Ascending aorta (tissue), 2 donors: ENCODE results near the gene ACAD9. TPM values are rescaled to one million over a fixed set of nuclear protein-coding genes. Genes with fewer than 3 reads are reported as not detected.

Experiments
- DNase-seq, 2 donors: peaks; one replicate each; pipeline ENCODE4 v3.0.0-alpha.2; 2019; ENCODE audit warnings: low spot score in 2 of 2
- H3K27ac ChIP-seq, 2 donors: fragments of 200-600 bp; sonication (generic); one replicate each; pipeline ENCODE4 v1.5.1; 2016 to 2017; ENCODE audit warnings: mild to moderate bottlenecking in 1 of 2
- H3K27me3 ChIP-seq: fragments of 200-600 bp; sonication (generic); one replicate; pipeline ENCODE4 v1.5.1; 2017
- H3K36me3 ChIP-seq, 2 donors: fragments of 200-600 bp; sonication (generic); one replicate each; pipeline ENCODE4 v1.5.1; 2016
- H3K4me1 ChIP-seq, 2 donors: fragments of 200-600 bp; sonication (generic); one replicate each; pipeline ENCODE4 v1.5.1; 2016 to 2017; ENCODE audit warnings: mild to moderate bottlenecking in 1 of 2
- H3K4me3 ChIP-seq, 2 donors: fragments of 200-600 bp; sonication (generic); one replicate each; pipeline ENCODE4 v1.5.1; 2016 to 2017; ENCODE audit warnings: mild to moderate bottlenecking in 1 of 2
- H3K9me3 ChIP-seq, 2 donors: fragments of 200-600 bp; sonication (generic); one replicate each; pipeline ENCODE4 v1.5.1; 2016
- CTCF ChIP-seq, 3 experiments: fragments of 200-600 bp in 2 of 3; fragments of 450-650 bp in 1 of 3; sonication (generic) in 2 of 3; IDR thresholded peaks; one replicate each; pipeline ENCODE4 v1.5.1; 2016 to 2019; ENCODE audit warnings: antibody characterized with exemption in 3 of 3, mild to moderate bottlenecking in 1 of 3, moderate library complexity in 1 of 3
- intact Hi-C: fragments of 100-400 bp; cut with DNase I; formaldehyde crosslinking; loops from one replicate; pipeline ENCODE4 v1.15.1; 2023
- total RNA-seq: library from RNA; depleted of rRNA; stranded (reverse); fragments of >200 nt; gene quantifications from one replicate; pipeline ENCODE4 v1.1.0, GENCODE V29; 2016

ACAD9 gene
- total RNA-seq, 1 donor from 2014 or later: 23.4 TPM

GRCh38 chr3:128881576-128881975, 2.2 kb downstream of the ACAD9 start:
- H3K27me3 ChIP-seq: no peaks in the 10 kb centered on the region
- intact Hi-C loops: no loop called here
- no peak for TF ChIP-seq CTCF (IDR thresholded peaks at IDR 0.05)
- H3K4me3 ChIP-seq: no peak overlapping the region
- H3K9me3 ChIP-seq: no peaks in the 10 kb centered on the region
- peaks cover 0 to 15% of the 10 kb centered on the region in 2 donors for H3K36me3 ChIP-seq
- H3K4me1 ChIP-seq: peaks cover 17% of the 10 kb centered on the region in 2 donors
- no peak overlapping the region for H3K27ac ChIP-seq
- no peak for DNase-seq

GRCh38 chr3:128882719-128883118, 3.3 kb downstream of the ACAD9 start:
- H3K27ac ChIP-seq: no peak overlapping the region
- H3K27me3 ChIP-seq: no peaks in the 10 kb centered on the region
- peaks cover under 1 to 15% of the 10 kb centered on the region in 2 donors for H3K36me3 ChIP-seq
- H3K4me1 ChIP-seq: peaks cover 15 to 16% of the 10 kb centered on the region in 2 donors
- DNase-seq: no peak
- intact Hi-C loops: no loop called here
- H3K4me3 ChIP-seq: no peak overlapping the region
- no peaks in the 10 kb centered on the region for H3K9me3 ChIP-seq
- TF ChIP-seq CTCF (IDR thresholded peaks at IDR 0.05): no peak

- Histone ChIP-seq H3K4me3 (no peak overlapping the region), H3K27ac (no peak overlapping the region), H3K9me3 (no peaks in the 10 kb centered on the region), H3K4me1 (peaks cover 6 to 7% of the 10 kb centered on the region in 2 donors), H3K36me3 (peaks cover 7 to 17% of the 10 kb centered on the region in 2 donors), H3K27me3 (no peaks in the 10 kb centered on the region)
- DNase-seq: no peak
- TF ChIP-seq CTCF (IDR thresholded peaks at IDR 0.05): no peak
- intact Hi-C loops: no loop called here
These were observed 5.6 kb downstream of the ACAD9 start for GRCh38 chr3:128884992-128885391.

- no peak for DNase-seq
- intact Hi-C loops: no loop called here
- Histone ChIP-seq H3K27ac (no peak overlapping the region), H3K4me3 (no peak overlapping the region), H3K36me3 (peaks cover 17 to 22% of the 10 kb centered on the region in 2 donors), H3K27me3 (no peaks in the 10 kb centered on the region), H3K4me1 (no peaks in the 10 kb centered on the region), H3K9me3 (no peaks in the 10 kb centered on the region)
- TF ChIP-seq CTCF (IDR thresholded peaks at IDR 0.05): no peak
These were observed 9.9 kb downstream of the ACAD9 start for GRCh38 chr3:128889139-128889894.

- no peak for TF ChIP-seq CTCF (IDR thresholded peaks at IDR 0.05)
- Histone ChIP-seq H3K9me3 (no peaks in the 10 kb centered on the region), H3K4me1 (no peaks in the 10 kb centered on the region), H3K36me3 (peaks cover 67 to 81% of the 10 kb centered on the region in 2 donors), H3K27me3 (no peaks in the 10 kb centered on the region), H3K27ac (no peak overlapping the region), H3K4me3 (no peak overlapping the region)
- DNase-seq: no peak
- intact Hi-C loops: no loop called here
These were observed 16.6 kb downstream of the ACAD9 start for GRCh38 chr3:128895843-128896697.
